Fibroblast of lung (primary cell): ENCODE measurements around the gene KCNQ1OT1.

Experiments used
- CTCF ChIP-seq, 2 donors: IDR thresholded peaks in 1 of 2; conservative IDR thresholded peaks in 1 of 2; 1 replicate in 1 of 2; 2 replicates in 1 of 2; pipeline ENCODE4 v1.5.1; 2011 to 2012; ENCODE audit warnings: low read length in 2 of 2, control low read depth in 1 of 2, inconsistent platforms in 1 of 2, low read depth in 1 of 2, mild to moderate bottlenecking in 1 of 2
- EZH2 ChIP-seq: IDR thresholded peaks from 2 replicates; pipeline ENCODE4 v1.5.1; 2012; ENCODE audit warnings: low read length, control low read depth, mild to moderate bottlenecking; ENCODE audit errors: missing control alignments

GRCh38 chr11:2708757-2709281 is 9.0 kb upstream of the KCNQ1OT1 start:
- TF ChIP-seq CTCF (conservative IDR thresholded peaks at IDR 0.05 in 1 of 2, IDR thresholded peaks at IDR 0.05 in 1 of 2; ENCODE audit: low read depth in 1 of 2, low read length in 2 of 2) (no peak), EZH2 (no peak)
